HCT116 (cell line): Measurements from ENCODE around the gene PPP3CB. TPM values are rescaled to one million over a fixed set of nuclear protein-coding genes. Genes with fewer than 3 reads are reported as not detected.

ENCODE experiments used
- ATAC-seq: fragments of 200-7000 bp; cut with Tn5 transposase; 2 replicates; pipeline ENCODE4 v1.9.1; 2020; ENCODE audit warnings: mild to moderate bottlenecking, moderate library complexity
- BruUV-seq: library from RNA; stranded (reverse); fragments of 400-500 nt; replicated peaks from 2 replicates; lab custom pipeline; 2021; lab: Mats Ljungman, UMichigan
- CTCF ChIA-PET: fragments of 300-600 bp; sonication (Branson Sonifier 250); formaldehyde crosslinking; loops from one replicate; lab custom pipeline; 2021; ENCODE audit warnings: antibody characterized with exemption; lab: Charles Lee
- POLR2A ChIA-PET: fragments of 300-600, 350-600 bp; sonication (Branson Sonifier 250); formaldehyde crosslinking; loops from one replicate; lab custom pipeline; 2021; ENCODE audit warnings: antibody characterized with exemption; lab: Charles Lee
- RAD21 ChIA-PET, 2 experiments: fragments of 300-600 bp; sonication (Branson Sonifier 250); formaldehyde crosslinking; loops; one replicate each; lab custom pipeline; 2023; ENCODE audit warnings: low total read pairs in 2 of 2; ENCODE audit not compliant: uncharacterized antibody in 2 of 2, unreplicated experiment in 2 of 2, low non-redundant PET in 1 of 2; lab: Charles Lee
- DNase-seq: peaks from one replicate; pipeline ENCODE4 v3.0.0-alpha.2; 2010; ENCODE audit warnings: low read depth, low spot score
- H2AFZ ChIP-seq: fragments of 200-600 bp; shearing (Covaris generic), sonication (generic); 2 replicates; pipeline ENCODE4 v1.6.1; 2017; ENCODE audit warnings: low read depth, mixed run types, mixed read lengths, antibody characterized with exemption, low read length; ENCODE audit not compliant: poor library complexity, severe bottlenecking
- H3K27ac ChIP-seq: 2 replicates; pipeline ENCODE4 v1.5.1; 2012; ENCODE audit warnings: low read depth, low read length
- H3K27me3 ChIP-seq: fragments of 200-600 bp; sonication (generic); 2 replicates; pipeline ENCODE4 v1.6.1; 2016; ENCODE audit warnings: mixed run types, low read length, mixed read lengths; ENCODE audit not compliant: insufficient read depth
- H3K36me3 ChIP-seq, 2 experiments: fragments of 200-500 bp in 1 of 2; fragments of 200-600 bp in 1 of 2; sonication (Bioruptor generic) in 1 of 2; sonication (generic) in 1 of 2; 2 replicates each; pipeline versions ENCODE4 v1.5.1 to v1.6.1; 2014 to 2016; ENCODE audit warnings: low read length in 2 of 2, inconsistent platforms in 1 of 2, mixed read lengths in 1 of 2, mixed run types in 1 of 2; ENCODE audit not compliant: insufficient read depth in 2 of 2, control insufficient read depth in 1 of 2
- H3K4me1 ChIP-seq, 2 experiments: fragments of 200-600 bp in 1 of 2; sonication (generic) in 1 of 2; 2 replicates each; pipeline versions ENCODE4 v1.5.1 to v1.6.1; 2012 to 2017; ENCODE audit warnings: low read length in 2 of 2, inconsistent platforms in 1 of 2, mild to moderate bottlenecking in 1 of 2, mixed read lengths in 1 of 2, mixed run types in 1 of 2, moderate library complexity in 1 of 2; ENCODE audit not compliant: insufficient read depth in 2 of 2, control insufficient read depth in 1 of 2
- H3K4me2 ChIP-seq: fragments of 200-600 bp; sonication (generic); 2 replicates; pipeline ENCODE4 v1.6.1; 2017; ENCODE audit warnings: mixed run types, low read length, mixed read lengths
- H3K4me3 ChIP-seq, 2 experiments: fragments of 200-600 bp in 1 of 2; sonication (generic) in 1 of 2; replicated peaks in 1 of 2; 2 replicates each; pipeline ENCODE4 v1.5.1; 2011 to 2016; ENCODE audit warnings: low read length in 2 of 2, control low read depth in 1 of 2, low read depth in 1 of 2, mild to moderate bottlenecking in 1 of 2, mixed read lengths in 1 of 2, mixed run types in 1 of 2
- H3K79me2 ChIP-seq: fragments of 200-600 bp; sonication (generic); 2 replicates; pipeline ENCODE4 v1.6.1; 2017; ENCODE audit warnings: mild to moderate bottlenecking, mixed run types, low read length, moderate library complexity, mixed read lengths; ENCODE audit not compliant: insufficient read depth
- H3K9ac ChIP-seq: fragments of 200-600 bp; sonication (generic); 2 replicates; pipeline ENCODE4 v1.6.1; 2016; ENCODE audit warnings: low read length, mixed read lengths
- H3K9me2 ChIP-seq: fragments of 200-600 bp; sonication (generic), shearing (Covaris generic); 2 replicates; pipeline ENCODE4 v1.6.1; 2017; ENCODE audit warnings: mixed run types, mild to moderate bottlenecking, moderate library complexity; ENCODE audit not compliant: insufficient read depth
- H3K9me3 ChIP-seq, 2 experiments: fragments of 200-500 bp in 1 of 2; fragments of 200-600 bp in 1 of 2; sonication (Bioruptor generic) in 1 of 2; sonication (generic) in 1 of 2; 2 replicates each; pipeline ENCODE4 v1.6.1; 2014 to 2017; ENCODE audit warnings: low read length in 2 of 2, mixed read lengths in 2 of 2, inconsistent platforms in 1 of 2, low read depth in 1 of 2, mild to moderate bottlenecking in 1 of 2, mixed run types in 1 of 2, moderate library complexity in 1 of 2; ENCODE audit not compliant: control insufficient read depth in 1 of 2, insufficient read depth in 1 of 2
- H4K20me1 ChIP-seq: fragments of 200-600 bp; sonication (generic), shearing (Covaris generic); 2 replicates; pipeline ENCODE4 v1.6.1; 2017; ENCODE audit warnings: mixed run types, mild to moderate bottlenecking, moderate library complexity; ENCODE audit not compliant: insufficient read depth
- ATF3 ChIP-seq: IDR thresholded peaks from 2 replicates; pipeline ENCODE4 v1.6.1; 2012
- CBX3 ChIP-seq: IDR thresholded peaks from 2 replicates; pipeline ENCODE4 v1.6.1; 2012; ENCODE audit warnings: low read depth
- CTCF ChIP-seq, 3 experiments: fragments of 200-600 bp in 1 of 3; sonication (generic) in 1 of 3; IDR thresholded peaks in 2 of 3; conservative IDR thresholded peaks in 1 of 3; 2 replicates each; pipeline ENCODE4 v1.5.1; 2012 to 2017; ENCODE audit warnings: low read depth in 2 of 3, low read length in 2 of 3, antibody characterized with exemption in 1 of 3, borderline replicate concordance in 1 of 3, control low read depth in 1 of 3, mild to moderate bottlenecking in 1 of 3, mixed read lengths in 1 of 3, mixed run types in 1 of 3, moderate library complexity in 1 of 3; ENCODE audit not compliant: insufficient read depth in 1 of 3
- FOSL1 ChIP-seq: IDR thresholded peaks from 2 replicates; pipeline ENCODE4 v1.6.1; 2012; ENCODE audit warnings: low read depth
- JUND ChIP-seq: IDR thresholded peaks from 2 replicates; pipeline ENCODE4 v1.6.1; 2012
- POLR2AphosphoS5 ChIP-seq: IDR thresholded peaks from 2 replicates; pipeline ENCODE4 v1.6.1; 2011; ENCODE audit warnings: mild to moderate bottlenecking, low read depth, low read length, moderate library complexity
- RAD21 ChIP-seq: IDR thresholded peaks from 2 replicates; pipeline ENCODE4 v1.6.1; 2012; ENCODE audit warnings: low read depth, mild to moderate bottlenecking
- SIN3A ChIP-seq: IDR thresholded peaks from 2 replicates; pipeline ENCODE4 v1.6.1; 2012; ENCODE audit warnings: low read depth
- TCF7L2 ChIP-seq: IDR thresholded peaks from 2 replicates; pipeline ENCODE4 v1.7.0; 2011; ENCODE audit warnings: borderline replicate concordance, inconsistent platforms; ENCODE audit not compliant: insufficient read depth, insufficient read length; ENCODE audit errors: extremely low read depth
- YY1 ChIP-seq: IDR thresholded peaks from 2 replicates; pipeline ENCODE4 v1.6.1; 2011; ENCODE audit warnings: low read length, low read depth, moderate library complexity, mild to moderate bottlenecking; ENCODE audit not compliant: insufficient replicate concordance; ENCODE audit errors: extremely low read depth
- ZBTB33 ChIP-seq: IDR thresholded peaks from 2 replicates; pipeline ENCODE4 v1.6.1; 2011; ENCODE audit warnings: mild to moderate bottlenecking, low read length, moderate library complexity; ENCODE audit not compliant: insufficient replicate concordance; ENCODE audit errors: extremely low read depth
- ZFX ChIP-seq: fragments of 450-650 bp; IDR thresholded peaks from 2 replicates; pipeline ENCODE4 v1.6.1; 2017
- ZNF274 ChIP-seq: fragments of 200-500 bp; sonication (Bioruptor generic); IDR thresholded peaks from 2 replicates; pipeline ENCODE4 v1.6.1; 2014; ENCODE audit warnings: mild to moderate bottlenecking, low read depth, low read length, inconsistent platforms
- intact Hi-C: fragments of 100-400 bp; cut with micrococcal nuclease; formaldehyde crosslinking; loops from 2 replicates; pipeline ENCODE4 v1.10.0; 2022
- total RNA-seq: library from RNA; stranded (reverse); gene quantifications from one replicate; pipeline ENCODE4 v1.2.1, GENCODE V29; 2021; ENCODE audit not compliant: unreplicated experiment

The PPP3CB gene
- total RNA-seq, 1 experiment from 2014 or later: 32.0 TPM

GRCh38 chr10:73404690-73405089 is 91.1 kb downstream of the PPP3CB start:
- Histone ChIP-seq H3K27me3 (no peaks in the 10 kb centered on the region), H3K4me1 (peaks cover 5 to 16% of the 10 kb centered on the region in 2 experiments), H3K9me3 (no peaks in the 10 kb centered on the region), H3K9ac (no peak overlapping the region), H3K9me2 (no peaks in the 10 kb centered on the region), H3K79me2 (peaks cover 95% of the 10 kb centered on the region), H3K4me2 (no peak overlapping the region), H2AFZ (no peak overlapping the region), H3K27ac (no peak overlapping the region), H4K20me1 (peaks cover 9% of the 10 kb centered on the region; the same call in 1 of the 2 replicates), H3K36me3 (0 out of 4 replicates have a peak, but pooled peaks cover 0 to 7% of the 10 kb centered on the region in 2 experiments), H3K4me3 (no peak overlapping the region)
- intact Hi-C loops: no loop called here
- DNase-seq (no peak), ATAC-seq (no peak)
- ChIA-PET POLR2A (no interaction called here), RAD21 (no interaction called here), CTCF (no interaction called here)
- no TSS peak for BruUV-seq
- no peak for TF ChIP-seq ZNF274
- no peak for TF ChIP-seq TCF7L2
- TF ChIP-seq ZBTB33: no peak
- no peak for TF ChIP-seq SIN3A
- TF ChIP-seq CTCF (IDR thresholded peaks at IDR 0.05 in 2 of 3, conservative IDR thresholded peaks at IDR 0.05 in 1 of 3; ENCODE audit: borderline replicate concordance in 1 of 3, insufficient read depth in 1 of 3, low read depth in 2 of 3, low read length in 2 of 3): no peak
- TF ChIP-seq RAD21: no peak
- TF ChIP-seq POLR2AphosphoS5: no peak
- TF ChIP-seq CBX3: no peak
- TF ChIP-seq ZFX: no peak
- TF ChIP-seq JUND: no peak
- no peak for TF ChIP-seq FOSL1
- TF ChIP-seq ATF3: no peak
- TF ChIP-seq YY1: no peak
